HG03175 (cell line): ENCODE data around the gene TNFRSF18.
"Not testable (repeated sequence)": the region's sequence is repeated elsewhere in the genome, so short reads cannot be mapped to it uniquely, and the experiment has no call there.

ENCODE experiments used
- ATAC-seq: cut with Tn5 transposase; IDR thresholded peaks from one replicate; pipeline ENCODE4 v1.9.1; 2021; ENCODE audit warnings: mild to moderate bottlenecking, moderate library complexity; ENCODE audit not compliant: unreplicated experiment

Gene TNFRSF18

DNA sequence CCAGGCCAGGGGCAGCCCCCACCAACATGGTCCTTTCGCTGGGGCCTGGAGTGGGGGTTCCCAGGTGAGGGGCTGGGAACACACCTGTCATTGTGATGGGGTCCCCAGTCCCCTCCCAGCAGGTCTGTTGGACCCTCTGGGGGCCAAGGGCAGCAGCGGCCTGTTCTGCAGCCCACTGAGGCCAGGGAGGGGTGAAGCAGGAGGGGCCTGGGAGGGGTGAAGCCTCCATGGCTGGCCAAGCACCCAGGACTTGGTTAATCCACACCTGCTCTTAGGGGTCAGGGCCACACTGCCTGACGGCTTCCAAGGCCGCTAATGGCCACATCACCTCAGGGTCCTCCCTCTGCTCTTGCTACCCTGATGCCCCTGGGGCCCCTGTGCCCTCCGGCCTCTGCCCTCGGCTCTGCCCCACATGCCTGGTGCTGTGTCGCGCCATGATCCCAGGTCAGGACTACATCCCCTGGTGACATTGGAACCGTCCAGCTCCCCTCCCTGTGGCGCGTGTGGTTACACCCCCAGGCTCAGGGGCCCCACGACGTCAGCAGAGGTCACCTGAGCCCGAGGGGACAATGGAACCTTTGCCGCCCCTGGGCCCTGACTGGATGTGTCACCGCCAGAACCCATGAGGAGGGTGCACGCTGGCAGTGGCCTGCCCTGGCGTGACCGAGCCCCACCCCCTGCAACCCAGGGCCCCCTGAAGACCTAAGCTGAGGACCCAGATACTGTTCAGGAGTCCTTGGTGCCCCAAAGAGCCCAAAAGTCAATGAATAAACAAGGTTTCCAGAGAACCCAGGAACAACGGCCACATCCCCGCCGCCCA, 7.0 kb downstream of the TNFRSF18 start:
- no peak for ATAC-seq

DNA sequence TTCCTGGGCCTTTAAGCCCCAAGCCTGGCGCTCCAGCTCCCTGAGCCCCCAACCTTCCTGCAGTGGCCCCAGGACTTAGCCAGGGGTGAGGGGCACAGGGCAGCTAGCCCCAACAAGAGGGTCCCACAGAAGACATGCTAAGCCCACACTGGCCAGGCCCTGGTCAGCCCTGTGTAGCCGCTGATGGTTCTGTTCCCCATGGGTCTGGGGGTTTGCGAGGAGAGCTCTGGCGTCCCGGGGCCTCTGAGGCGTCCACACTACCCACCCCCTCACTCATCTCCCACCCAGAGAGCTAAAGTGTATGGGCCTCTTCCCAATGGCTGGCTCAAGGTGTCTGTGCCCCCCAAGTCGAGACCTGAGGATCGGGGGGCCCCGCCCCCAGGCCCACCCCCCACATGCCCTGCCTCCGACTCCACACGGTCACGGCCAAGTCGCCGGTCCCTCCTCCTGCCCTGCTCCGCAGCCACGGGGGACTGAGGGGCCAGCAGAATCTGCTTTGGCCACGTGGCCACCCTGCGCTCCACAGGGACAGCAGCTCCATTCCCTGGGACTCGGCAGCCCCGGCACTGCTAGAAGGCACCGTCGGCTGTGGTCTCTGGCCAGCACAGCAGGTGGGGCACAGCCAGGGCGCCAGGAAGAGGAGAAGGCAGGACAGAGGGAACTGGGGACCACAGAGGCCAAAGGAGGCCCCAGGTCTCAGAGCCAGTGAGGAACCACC, 7.8 kb downstream of the TNFRSF18 start:
- ATAC-seq: no peak

DNA sequence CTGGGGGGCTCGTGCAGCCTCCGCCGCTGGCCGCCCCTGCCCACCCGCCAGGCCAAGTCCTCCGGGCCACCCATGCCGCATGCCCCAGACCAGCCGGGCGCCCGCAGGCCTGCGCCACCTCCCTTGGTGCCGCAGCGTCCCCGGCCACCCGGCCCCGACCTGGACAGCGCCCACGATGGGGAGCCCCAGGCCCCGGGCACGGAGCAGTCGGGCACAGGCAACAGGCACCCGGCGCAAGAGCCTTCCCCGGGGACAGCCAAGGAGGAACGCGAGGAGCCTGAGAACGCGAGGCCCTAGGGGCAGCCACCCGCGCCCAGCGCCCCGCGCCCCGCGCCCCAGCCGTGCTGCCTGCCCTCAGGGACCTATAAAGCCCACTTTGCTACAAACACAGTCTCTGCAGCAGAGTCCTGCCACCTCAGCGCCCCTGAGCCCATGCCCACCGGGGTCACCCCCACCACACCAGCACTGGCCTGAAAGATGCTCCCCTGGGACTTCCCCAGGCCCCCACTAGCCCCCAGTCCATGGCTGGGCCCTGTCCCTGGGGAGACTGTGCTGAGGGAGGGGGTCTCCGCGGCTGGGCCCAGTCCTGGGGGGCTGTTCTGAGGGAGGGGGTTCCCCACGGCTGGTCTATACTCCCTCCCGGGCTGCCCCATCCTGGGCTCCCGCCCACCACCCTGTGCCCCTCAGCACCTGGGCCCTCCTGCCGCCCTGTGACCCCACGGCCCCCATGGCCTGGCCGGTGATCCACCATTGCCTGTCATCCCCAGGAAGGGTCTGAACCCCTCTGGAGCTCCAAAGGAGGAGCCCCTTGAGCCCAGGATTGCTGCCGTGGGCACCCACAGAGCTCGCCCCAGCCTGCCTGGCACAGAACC, 8.6 kb downstream of the TNFRSF18 start:
- ATAC-seq: no peak

DNA sequence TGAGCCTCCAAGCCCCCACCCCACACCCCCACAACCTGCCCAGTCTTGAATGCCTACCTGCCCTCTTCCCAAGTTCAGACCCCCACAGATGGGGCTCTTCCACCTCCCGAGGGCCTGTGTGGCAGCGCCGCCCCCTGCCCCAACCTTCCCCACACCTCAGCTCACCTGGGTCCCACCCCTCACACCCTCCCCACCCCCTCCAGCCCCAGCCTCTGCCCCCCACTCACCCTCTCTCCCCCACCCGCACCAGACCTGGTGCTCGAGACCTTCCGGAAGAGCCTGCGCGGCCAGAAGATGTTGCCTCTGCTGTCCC, 9.2 kb downstream of the TNFRSF18 start:
- no peak for ATAC-seq

DNA sequence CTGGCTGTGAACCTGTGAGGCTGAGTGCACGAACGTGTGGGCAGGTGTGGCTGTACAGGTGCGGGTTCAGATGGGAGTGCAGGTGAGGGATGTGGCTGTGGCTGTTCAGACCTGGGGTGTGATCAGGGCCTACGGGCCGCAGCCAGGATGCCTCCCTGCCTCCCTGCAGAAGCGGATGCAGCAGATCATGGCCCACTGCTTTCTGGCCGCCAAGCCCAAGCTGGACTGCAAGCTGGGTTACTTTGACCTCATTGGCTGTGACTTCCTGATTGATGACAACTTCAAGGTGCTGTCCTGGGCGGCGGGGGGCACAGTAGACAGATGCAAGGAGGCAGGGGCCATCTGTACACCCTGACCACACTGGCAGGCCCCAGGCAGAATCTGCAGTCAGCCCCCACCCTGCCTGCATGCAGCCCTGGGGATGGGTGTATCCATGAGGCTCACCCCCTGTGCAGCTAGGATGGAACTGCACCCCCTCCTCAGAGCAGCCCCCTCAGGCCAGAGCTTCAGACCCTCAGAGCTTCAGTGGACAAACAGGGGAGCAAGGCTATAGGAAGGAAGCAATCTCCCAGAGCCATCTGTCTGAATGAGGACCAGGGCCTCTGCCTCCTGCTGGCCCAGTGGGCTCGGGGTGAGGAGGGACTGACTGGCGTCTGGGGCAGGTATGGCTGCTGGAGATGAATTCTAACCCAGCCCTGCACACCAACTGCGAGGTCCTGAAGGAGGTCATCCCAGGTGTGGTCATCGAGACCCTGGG, 9.8 kb downstream of the TNFRSF18 start:
- ATAC-seq: no peak

DNA sequence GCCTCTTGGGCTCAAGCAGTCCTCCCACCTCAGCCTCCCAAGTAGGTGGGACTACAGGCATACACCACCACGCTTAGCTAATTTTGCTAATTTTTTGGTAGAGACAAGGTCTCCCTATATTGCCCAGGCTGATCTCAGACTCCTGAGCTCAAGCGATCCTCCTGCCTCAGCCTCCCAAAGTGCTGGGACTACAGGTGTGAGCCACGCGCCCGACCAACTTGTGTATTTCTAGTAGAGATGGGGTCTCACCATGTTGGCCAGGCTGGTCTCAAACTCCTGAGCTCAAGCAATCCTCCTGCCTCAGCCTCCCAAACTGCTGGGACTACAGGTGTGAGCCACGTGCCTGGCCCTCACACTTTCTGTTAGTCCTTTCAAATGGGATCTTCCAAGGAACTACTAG, 10.7 kb downstream of the TNFRSF18 start:
- ATAC-seq: not testable (repeated sequence)

DNA sequence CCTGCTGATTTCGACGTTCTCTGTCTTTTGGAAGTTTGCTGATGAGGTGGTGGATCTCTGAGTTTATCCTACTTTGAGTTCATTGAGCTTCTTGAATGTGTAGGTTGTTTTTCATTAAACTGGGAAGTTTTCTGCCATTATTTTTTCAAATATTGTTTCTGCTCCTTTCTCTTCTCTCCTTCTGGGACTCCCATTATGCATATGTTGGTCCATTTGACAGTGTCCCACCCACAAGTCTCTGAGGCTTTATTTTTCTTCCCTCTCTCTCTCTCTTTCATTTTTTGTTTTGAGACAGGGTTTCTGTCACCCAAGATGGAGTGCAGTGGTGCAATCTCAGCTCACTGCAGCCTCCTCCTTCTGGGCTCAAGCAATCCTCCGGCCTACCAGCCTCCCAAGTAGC, 11.7 kb downstream of the TNFRSF18 start:
- ATAC-seq: no peak

DNA sequence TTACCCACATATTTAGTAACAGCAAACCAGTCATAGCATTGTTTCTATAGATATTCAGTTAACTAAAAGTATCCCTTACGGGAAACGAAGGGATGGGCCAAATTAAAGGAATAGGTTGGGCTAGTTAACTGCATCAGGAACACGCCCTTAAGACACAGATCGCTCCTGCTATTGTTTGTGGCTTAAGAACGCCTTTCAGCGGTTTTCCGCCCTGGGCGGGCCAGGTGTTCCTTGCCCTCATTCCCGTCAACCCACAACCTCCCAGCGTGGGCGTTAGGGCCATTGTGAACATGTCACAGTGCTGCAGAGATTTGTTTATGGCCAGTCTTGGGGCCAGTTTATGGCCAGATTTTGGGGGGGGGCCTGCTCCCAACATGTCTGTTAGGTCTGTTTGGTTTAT, 14.7 kb downstream of the TNFRSF18 start:
- no peak for ATAC-seq

DNA sequence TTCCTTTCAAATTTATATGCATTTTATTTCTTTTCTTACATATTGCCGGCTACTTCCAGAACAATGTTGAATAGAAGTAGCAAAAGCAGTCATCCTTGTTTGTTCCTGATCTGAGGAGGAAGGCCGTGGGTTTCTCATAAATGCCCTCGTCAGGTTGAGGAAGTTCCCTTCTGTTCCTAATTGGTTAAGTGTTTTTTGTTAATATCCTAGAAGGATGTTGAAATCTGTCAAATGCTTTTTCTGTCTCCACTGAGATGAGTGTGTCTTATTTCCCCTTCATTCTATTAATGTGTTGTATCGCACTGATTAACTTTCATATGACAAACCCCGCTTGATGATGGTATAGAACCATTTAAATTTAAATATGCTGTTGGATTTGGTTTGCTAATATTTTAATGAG, 17.3 kb downstream of the TNFRSF18 start:
- no peak for ATAC-seq

DNA sequence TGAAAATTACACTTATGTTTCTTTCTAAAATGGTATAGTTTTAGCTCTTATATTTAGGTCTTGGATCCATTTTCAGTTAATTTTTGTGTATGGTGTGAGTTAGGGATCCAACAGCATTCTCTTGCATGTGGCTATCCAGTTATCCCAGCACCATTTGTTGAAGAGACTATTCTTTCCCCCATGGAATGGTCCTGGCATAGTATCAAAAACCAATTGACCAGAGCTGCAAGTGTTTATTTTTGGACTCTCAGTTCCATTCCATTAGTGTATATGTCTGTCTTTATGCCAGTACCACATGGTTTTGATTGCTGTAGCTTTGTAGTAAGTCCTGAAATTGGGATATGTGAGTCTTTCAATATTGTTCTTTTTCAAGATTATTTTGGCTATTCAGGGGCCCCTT, 18.5 kb downstream of the TNFRSF18 start:
- ATAC-seq: no peak

DNA sequence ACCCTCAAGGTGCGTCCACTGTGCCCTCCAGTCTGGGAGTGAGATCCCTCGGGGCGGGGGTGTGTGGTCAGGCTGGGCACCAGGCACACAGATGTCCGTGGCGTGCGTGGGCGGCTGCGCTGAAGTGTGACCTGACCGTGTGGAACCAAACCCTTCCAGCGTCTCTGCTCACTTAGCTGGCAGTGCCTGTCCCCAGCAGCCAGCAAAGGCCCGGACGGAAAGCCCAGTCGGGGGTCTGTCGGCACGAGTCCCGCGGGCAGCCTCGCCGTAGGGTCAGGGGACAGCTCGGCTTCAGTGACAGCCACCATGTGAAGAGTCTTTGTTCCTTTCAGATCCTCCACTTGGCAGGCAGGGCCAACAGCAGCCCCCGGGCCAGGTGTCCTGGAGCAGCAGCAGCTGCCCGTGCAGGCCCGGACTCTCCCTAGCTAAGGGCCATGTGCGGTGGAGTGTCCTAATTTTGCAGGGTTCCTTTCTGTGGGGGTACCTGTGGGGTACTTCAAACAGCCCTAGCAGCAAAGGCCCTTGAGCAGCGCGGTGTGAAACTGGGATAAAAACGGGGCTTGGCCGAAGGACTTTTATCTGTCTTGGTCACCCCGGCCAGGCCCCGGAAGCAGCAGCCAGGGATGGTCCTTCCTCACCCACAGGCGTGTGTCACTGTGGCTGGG, 21.2 kb downstream of the TNFRSF18 start:
- no peak for ATAC-seq

DNA sequence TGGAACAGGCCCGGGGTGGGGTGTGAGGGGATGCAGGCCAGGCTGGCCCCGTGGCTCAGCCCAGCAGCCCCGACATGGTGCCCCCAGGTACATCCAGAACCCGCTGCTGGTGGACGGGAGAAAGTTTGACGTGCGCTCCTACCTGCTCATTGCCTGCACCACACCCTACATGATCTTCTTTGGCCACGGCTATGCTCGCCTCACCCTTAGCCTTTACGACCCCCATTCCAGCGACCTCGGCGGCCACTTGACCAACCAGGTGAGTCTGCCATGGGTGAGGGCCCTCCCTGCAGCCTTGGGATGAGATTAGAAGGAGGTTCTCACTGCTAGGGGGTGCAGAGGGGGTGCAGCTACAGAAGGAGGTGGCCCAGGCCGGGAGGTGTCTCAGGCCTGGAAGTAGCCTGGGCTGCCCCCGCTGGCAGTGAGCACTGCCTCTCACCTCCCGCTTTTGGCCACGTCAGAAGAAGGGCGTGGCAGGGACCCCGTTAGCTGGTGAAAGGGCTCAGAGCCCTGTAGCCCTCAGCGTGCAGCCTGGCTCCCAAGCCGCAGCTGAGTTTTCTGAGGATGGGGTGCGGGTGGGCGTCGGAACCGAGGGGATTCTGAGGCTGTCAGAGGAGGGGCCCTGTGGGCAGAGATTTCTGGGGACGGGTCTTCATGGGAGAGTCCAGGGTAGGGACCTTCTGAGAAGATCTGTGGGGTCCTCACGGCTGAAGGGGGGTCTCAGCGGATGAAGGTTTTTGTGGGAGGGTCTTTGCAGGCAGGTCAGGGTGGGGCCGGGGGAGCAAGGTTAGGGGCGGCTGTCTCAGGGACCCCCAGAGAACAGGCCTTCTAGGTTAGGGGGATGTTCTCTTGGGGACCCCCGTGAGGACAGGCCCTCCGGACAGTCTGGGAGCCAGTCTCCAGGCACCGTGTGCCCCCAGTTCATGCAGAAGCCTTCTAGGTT, 22.3 kb downstream of the TNFRSF18 start:
- no peak for ATAC-seq

DNA sequence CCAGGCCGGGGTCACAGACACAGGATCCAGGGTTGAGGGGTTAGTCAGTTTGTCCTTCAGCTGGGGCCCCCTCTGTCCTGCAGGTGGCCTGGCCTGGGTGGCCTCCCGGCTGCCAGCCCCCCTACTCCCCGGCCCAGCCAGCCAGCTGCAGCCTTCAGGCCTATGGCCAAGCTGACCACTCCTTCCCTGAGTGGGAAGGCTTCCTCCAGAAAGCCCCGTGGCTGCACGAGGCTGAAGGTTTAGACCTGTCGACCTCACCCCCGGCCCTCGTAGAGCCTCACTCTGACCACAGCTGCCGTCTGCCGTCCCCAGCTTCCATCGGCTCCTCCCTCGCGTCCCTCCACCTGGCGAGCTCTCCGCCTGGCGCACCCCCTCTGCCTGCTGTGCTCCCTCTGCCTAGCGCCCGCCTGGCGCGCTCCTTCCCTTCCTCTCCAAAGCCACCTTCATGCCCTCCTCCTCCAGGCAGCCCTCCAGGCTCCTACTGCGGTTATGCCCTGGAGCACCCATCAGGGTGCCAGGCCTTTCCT, 23.1 kb downstream of the TNFRSF18 start:
- no peak for ATAC-seq

DNA sequence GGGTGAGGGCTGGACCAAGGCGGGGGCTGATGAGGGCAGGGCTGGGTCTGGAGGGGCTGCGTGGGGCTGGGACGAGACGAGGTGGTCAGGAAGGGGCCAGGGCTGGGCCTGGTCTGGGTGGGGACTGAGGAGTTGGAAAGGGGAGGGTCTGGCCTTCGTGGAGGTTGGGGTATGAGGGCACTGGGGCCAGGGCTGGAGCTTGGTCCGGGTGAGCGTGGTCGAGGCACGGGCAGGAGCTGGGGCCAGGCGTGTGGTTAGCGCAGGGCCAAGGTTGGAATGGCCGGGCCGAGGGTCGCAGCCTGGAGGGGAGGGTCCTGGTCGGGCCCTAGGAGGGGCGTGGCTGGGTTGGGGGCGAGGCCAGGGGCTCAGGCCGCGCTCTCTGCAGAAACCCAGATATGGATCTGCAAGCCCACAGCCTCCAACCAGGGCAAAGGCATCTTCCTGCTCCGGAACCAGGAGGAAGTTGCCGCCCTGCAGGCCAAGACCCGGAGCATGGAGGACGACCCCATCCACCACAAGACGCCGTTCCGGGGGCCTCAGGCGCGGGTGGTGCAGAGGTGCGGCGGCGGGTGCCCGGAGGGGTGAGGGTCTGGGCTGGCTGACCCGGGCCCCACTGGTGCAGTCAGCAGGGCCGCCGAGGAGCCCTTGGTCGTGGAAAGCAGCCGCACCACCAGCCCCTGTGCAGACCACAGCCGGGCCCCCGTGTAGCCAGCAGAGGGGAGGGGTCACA, 23.7 kb downstream of the TNFRSF18 start:
- no peak for ATAC-seq

DNA sequence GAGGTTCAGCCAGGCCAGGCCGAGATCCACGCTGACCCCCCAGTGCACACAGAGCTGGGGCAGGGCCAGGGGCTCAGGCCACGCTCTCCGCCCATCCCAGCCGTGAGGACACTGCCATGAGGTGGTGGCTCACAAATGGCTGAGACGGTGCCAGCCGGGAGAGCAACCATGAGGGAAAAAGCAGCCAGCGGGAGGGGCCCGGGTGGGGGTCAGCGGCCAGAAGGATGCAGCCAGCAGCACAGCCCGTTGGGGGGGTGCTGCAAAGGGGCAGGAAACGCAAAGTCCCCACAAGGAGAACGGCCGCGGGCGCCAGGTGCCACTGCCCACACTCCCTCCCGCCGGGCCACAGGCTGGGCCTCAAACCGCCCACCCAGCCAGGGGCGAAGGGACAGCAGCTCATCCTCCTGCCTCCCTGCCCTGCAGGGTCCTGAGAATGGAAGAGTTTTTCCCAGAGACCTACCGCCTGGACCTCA, 24.4 kb downstream of the TNFRSF18 start:
- no peak for ATAC-seq

DNA sequence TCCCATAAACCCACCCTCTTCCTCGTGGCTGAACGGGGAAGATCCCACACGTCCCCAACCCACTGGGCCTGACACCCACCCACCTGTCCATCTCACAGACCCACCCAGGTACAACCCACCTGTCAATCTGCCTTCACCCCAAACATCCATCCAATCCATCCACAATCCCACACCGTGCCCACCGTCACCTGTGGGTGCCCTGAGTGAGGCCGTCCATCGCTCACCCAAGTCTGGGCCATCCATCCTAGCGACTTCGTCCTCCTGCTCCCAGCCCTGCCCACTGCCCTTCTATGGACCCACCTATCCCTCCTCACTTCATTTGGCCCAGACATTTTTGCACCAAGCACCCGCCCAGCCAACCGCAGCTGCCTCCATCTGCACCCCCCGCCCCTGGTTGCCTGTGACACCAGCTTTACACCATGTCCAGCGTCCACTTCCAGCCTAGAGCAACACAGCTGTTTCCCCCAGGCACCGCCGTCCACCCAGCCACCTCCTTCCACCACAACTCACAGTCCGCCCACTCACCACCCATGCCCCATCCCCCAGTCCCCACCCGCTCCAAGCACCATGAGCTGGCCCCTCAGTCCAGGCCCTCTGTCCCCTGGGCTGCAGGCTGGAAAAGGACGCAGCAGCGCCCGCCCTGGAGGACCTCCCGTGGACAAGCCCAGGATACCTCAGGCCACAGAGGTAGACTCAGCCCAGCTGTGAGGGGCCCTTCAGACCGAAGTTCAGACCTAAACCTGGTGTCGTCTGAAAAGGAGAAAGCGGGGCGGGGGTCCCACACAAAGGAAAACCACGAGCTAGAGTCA, 25.1 kb downstream of the TNFRSF18 start:
- ATAC-seq: no peak
